Prostate gland (tissue), 2 donors: ENCODE data around the gene SPDEF. TPM values are rescaled to one million over a fixed set of nuclear protein-coding genes. Genes with fewer than 3 reads are reported as not detected.

ENCODE experiments used
- DNase-seq: peaks from one replicate; pipeline ENCODE4 v3.0.0-alpha.2; 2019; ENCODE audit warnings: low spot score
- H3K27ac ChIP-seq, 2 donors: fragments of 200-600 bp; sonication (generic); 2 replicates each; pipeline ENCODE4 v1.5.1; 2017 to 2019
- H3K27me3 ChIP-seq: fragments of 200-600 bp; sonication (generic); replicated peaks from 2 replicates; pipeline ENCODE4 v1.5.1; 2019; ENCODE audit not compliant: insufficient read depth
- H3K36me3 ChIP-seq, 2 donors: fragments of 200-600 bp; sonication (generic); 1 replicate in 1 of 2; 2 replicates in 1 of 2; pipeline versions ENCODE4 v1.5.1 to v1.8.1; 2017 to 2019
- H3K4me1 ChIP-seq: fragments of 200-600 bp; sonication (generic); replicated peaks from 2 replicates; pipeline ENCODE4 v1.5.1; 2019
- H3K4me3 ChIP-seq, 2 donors: fragments of 200-600 bp; sonication (generic); 2 replicates each; pipeline ENCODE4 v1.5.1; 2017 to 2019
- H3K9me3 ChIP-seq: fragments of 200-600 bp; sonication (generic); 2 replicates; pipeline ENCODE4 v1.5.1; 2017
- CTCF ChIP-seq, 4 experiments: fragments of 200-600 bp in 2 of 4; fragments of 450-650 bp in 2 of 4; sonication (generic) in 2 of 4; IDR thresholded peaks; 1 replicate in 3 of 4; 2 replicates in 1 of 4; pipeline ENCODE4 v1.5.1; 2016 to 2019; ENCODE audit warnings: antibody characterized with exemption in 4 of 4, mild to moderate bottlenecking in 2 of 4, moderate library complexity in 2 of 4
- POLR2A ChIP-seq: fragments of 450-650 bp; IDR thresholded peaks from one replicate; pipeline ENCODE4 v1.6.1; 2016; ENCODE audit warnings: antibody characterized with exemption, mild to moderate bottlenecking
- POLR2AphosphoS5 ChIP-seq: sonication (generic); formaldehyde crosslinking; IDR thresholded peaks from one replicate; pipeline ENCODE4 v1.6.1; 2017; ENCODE audit warnings: antibody characterized with exemption
- WGBS: methylation state at CpG from one replicate; pipeline ENCODE4 v1.1.5; 2018; 5-methylcytosine and 5-hydroxymethylcytosine counted together
- intact Hi-C: fragments of 100-400 bp; cut with DNase I; formaldehyde crosslinking; loops from one replicate; pipeline ENCODE4 v1.14.2; 2022
- total RNA-seq, 2 donors: library from RNA; depleted of rRNA; stranded (reverse); fragments of >200 nt; gene quantifications; one replicate each; pipeline ENCODE4 v1.1.0, GENCODE V29; 2016

Gene SPDEF
- total RNA-seq, 2 donors from 2014 or later, result 165 to 738 TPM

DNA sequence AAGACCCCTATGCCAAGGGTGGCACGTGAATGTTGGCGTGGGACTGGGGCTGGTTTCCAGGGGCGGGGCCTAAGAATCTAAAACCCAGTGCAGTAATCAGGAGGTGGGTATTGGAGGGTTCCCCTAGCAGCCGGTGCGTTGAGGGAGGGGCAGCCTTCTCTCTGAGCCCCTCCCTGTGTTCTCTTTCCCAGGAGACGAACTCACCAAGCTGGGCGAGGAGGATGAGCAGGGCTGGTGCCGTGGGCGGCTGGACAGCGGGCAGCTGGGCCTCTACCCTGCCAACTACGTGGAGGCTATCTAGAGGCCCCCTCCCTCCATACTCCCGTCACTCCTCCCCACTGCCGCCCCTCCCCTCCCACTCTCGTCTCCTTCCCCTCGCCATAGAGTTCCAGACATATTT is 23.9 kb downstream of the SPDEF start:
- Histone ChIP-seq H3K4me1 (peaks cover 22% of the 10 kb centered on the region), H3K27ac (peak overlapping the region in 1 of 2 donors; percentile 84), H3K36me3 (no peaks in the 10 kb centered on the region), H3K9me3 (no peaks in the 10 kb centered on the region), H3K4me3 (no peak overlapping the region), H3K27me3 (no peaks in the 10 kb centered on the region)
- TF ChIP-seq CTCF (IDR thresholded peaks at IDR 0.05) (no peak), POLR2A (no peak), POLR2AphosphoS5 (no peak)
- 78% methylated on average over 15 of the region's 15 CpGs for WGBS
- intact Hi-C loops, result no loop called here
- no peak for DNase-seq

- Histone ChIP-seq H3K9me3 (no peaks in the 10 kb centered on the region), H3K27ac (peak overlapping the region in 1 of 2 donors; percentile 84), H3K27me3 (no peaks in the 10 kb centered on the region), H3K4me1 (peaks cover 16% of the 10 kb centered on the region), H3K36me3 (no peaks in the 10 kb centered on the region), H3K4me3 (no peak overlapping the region)
- 91% methylated on average over 29 of the region's 29 CpGs for WGBS
- TF ChIP-seq POLR2A, result no peak
- TF ChIP-seq CTCF (IDR thresholded peaks at IDR 0.05), result no peak
- no peak for TF ChIP-seq POLR2AphosphoS5
- intact Hi-C loops, result no loop called here
- DNase-seq, result no peak
Measured at GRCh38 chr6:34531580-34532201, 24.4 kb downstream of the SPDEF start.

DNA sequence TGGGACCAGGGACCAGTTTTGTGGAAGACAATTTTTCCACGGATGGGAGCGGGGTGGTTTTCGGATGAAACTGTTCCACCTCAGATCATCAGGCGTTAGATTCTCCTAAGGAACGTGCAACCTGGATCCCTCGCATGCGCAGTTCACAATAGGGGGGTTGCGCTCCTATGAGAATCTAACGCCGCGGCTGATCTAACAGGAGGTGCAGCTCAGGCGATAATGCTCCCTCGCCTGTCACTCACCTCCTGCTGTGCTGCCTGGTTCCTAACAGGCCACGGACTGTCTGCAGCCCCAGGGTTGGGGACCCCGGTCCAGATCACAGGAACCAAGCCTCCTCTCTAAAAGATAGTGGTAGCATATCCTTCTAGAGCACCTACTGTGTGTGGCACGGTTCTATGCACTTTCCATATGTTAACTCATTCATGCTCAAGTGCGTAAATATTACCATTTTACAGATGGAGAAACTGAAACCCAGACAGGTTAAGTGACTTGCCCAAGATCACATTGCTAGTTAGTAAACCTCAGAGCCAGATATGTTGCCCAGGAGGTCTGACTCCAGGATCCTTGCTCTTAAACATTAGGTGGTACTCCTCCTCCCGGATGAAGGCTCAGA is 25.3 kb downstream of the SPDEF start:
- no peaks in the 10 kb centered on the region for H3K27me3 ChIP-seq
- H3K4me3 ChIP-seq, result no peak overlapping the region
- intact Hi-C loops, result no loop called here
- WGBS, result 96% methylated on average over 18 of the region's 18 CpGs
- no peak overlapping the region for H3K27ac ChIP-seq
- TF ChIP-seq POLR2AphosphoS5 (no peak), CTCF (IDR thresholded peaks at IDR 0.05) (no peak), POLR2A (no peak)
- H3K9me3 ChIP-seq, result no peaks in the 10 kb centered on the region
- peaks cover 9% of the 10 kb centered on the region for H3K4me1 ChIP-seq
- no peaks in the 10 kb centered on the region for H3K36me3 ChIP-seq
- no peak for DNase-seq

DNA sequence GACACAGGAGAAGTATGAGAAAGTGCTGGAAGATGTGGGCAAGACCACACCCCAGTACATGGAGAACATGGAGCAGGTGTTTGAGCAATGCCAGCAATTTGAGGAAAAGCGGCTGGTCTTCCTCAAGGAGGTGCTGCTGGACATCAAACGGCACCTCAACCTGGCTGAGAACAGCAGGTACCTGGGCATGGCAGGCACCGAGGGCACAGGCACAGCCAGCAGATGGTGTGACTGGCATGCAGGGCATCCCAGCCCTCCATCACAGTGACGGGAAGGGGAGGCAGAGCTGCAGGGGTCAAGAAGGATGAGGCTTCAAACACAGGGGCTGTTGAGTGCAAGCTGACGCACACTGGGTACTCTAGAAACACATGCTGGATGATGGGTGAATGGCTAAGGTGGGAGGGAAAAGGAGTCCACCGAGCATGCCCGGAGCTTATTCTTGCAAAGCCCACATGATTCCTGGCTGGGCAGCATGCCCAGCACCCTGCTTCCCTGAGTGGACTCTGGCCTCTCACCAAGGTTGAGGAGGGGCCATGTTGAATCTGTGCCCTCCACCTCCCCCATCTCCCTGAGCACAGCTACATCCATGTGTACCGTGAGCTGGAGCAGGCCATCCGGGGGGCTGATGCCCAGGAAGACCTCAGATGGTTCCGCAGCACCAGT is 26.3 kb downstream of the SPDEF start:
- 67% methylated on average over 10 of the region's 10 CpGs for WGBS
- Histone ChIP-seq H3K27me3 (no peaks in the 10 kb centered on the region), H3K27ac (no peak overlapping the region), H3K9me3 (no peaks in the 10 kb centered on the region), H3K4me1 (no peaks in the 10 kb centered on the region), H3K36me3 (no peaks in the 10 kb centered on the region), H3K4me3 (no peak overlapping the region)
- TF ChIP-seq POLR2A (no peak), CTCF (IDR thresholded peaks at IDR 0.05) (peak in 3 of 4 experiments; percentile 36 to 66 (median 41)), POLR2AphosphoS5 (peak; percentile 52)
- intact Hi-C loops, result loop anchor here (5.0 to 10.0 kb wide), 2 partner anchors 78 to 165 kb away; partner anchors contain the start of gene ILRUN
- DNase-seq, result peak; percentile 54
